ENCODE data around the gene MYBPH. TPM values are rescaled to one million over a fixed set of nuclear protein-coding genes. Genes with fewer than 3 reads are reported as not detected.
A peak's percentile ranks its signal among the peaks of the same experiment; 100 is the strongest.

The MYBPH gene
- total RNA-seq, 1 donor from 2014 or later: not detected

DNA sequence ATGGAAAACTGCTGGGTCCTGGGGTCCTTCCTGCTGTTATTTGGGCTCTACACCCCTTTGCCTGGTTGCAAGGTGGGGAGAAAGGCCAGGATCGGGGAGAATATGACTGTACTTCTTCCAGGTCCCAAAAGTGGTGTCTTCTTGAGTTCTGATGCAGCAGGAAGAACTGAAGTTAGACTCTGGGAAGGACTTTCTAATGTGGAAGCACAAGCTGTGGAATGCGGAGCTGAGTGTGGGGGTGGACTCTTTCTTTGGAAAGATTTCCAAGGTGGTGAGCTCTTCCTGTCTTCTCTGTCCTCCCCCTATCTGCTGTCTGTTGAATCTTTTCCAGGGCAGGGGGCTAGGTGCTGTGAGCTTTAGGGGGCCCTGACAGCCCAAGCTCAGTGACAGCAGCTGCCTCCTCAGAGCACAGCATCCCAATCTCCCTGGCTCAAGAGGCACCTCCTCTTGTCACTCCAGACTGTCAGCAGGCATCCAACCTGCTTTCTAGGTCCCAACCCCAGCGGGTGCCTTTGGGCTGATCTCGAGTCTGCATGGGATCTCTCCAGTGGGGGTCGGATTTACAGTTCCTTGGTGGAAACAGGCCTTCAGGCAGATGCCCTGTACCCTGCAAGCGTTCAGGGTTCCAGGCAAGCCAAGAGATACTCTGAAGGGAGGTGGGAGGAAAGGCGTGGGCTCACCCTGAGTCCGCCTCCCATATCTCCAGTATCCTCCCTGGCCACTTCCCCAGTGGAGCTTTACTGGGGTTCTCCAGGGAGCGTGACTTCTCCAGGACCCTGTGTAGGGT lies 24.9 kb downstream of the MYBPH start:
- DNase-seq (ENCODE audit: low read depth in 2 of 2): no peak

DNA sequence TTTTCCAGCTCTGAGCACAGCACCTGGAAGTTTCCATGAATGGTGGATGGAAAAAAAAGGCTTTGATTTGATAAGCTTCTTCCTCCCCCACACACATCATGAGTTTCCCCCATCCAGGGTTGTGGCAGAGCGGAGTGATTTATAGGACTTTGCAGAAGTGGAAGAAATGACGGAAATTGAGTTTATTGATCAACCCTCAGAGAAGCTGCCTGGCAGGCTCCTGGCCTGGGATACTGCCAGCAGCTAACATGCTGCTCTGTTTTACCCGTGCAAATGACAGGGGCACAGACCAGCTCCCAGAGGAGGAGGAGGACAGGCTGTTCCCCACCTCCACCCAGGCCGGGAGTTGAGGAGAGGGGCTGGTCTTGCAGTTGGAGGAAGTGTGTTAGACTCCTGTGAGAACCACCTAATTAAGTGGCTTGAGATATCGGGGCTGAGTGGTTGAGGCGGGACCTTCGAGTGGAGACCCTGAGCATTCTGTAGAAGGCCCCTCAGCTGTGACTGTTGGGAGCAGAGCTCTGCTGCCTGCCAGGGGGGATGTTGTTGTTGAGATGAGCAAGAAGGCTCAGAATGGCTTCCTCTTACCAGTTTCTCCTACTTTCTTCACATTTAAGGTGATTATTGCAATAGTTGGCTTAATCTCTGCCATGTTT lies 26.3 kb downstream of the MYBPH start:
- peak in 1 of 2 donors; percentile 69 for DNase-seq (ENCODE audit: low read depth in 2 of 2)

DNA sequence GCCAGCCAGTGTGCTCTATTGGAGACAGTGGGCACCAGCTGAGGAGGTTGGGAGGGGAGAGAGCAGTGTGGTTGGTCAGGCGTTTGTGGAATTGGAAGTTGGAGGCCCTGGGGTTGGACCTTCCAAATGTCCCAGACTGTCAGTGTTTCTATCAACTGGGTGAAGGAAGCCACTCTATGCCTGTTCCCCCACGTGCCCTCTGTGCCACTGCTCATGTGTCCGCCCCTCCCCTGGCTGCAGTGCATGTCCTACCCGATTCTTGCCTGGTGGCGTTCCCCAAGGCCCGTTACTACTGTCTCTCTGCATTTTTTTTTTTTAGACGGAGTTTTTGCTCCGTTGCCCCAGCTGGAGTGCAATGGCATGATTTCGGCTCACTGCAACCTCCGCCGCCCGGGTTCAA lies 27.0 kb downstream of the MYBPH start:
- no peak for DNase-seq (ENCODE audit: low read depth in 2 of 2)

DNA sequence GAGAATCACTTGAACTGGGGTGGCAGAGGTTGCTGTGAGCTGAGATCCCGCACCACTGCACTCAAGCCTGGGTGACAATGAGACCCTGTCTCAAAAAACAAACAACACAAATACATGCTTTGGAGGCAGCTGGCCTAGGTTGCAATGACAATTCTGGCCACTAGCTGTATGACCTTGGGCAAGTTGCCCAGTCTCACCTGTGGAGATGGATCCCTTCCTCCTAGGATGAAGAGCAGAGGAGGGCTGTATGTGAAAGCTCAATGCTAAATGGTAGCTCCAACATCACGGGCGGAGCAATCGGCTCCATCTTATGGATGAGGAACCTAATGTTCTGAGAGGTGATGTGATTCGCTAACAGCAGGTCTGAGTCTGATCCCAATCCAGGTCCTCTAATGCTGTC lies 27.5 kb downstream of the MYBPH start:
- no peak for DNase-seq (ENCODE audit: low read depth in 2 of 2)

DNA sequence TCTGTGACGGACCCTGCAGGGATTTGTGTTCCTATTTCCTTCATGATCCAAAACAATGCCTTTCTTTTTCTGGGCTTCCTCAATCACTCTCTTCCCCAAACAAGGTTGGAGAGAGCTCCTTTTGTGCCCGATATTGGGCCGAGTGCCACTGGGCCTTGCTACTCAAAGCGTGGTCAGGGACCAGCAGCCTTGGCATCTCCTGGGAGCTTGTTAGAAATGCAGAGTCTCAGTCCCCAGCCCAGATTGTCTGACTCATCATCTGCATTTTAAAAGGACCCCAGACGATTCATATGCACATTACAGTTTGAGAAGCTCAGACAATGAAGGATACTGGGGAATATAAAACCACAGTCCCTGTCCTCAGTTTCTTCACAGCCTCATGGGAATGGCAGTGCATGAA lies 28.2 kb downstream of the MYBPH start:
- no peak for DNase-seq (ENCODE audit: low read depth in 2 of 2)

DNA sequence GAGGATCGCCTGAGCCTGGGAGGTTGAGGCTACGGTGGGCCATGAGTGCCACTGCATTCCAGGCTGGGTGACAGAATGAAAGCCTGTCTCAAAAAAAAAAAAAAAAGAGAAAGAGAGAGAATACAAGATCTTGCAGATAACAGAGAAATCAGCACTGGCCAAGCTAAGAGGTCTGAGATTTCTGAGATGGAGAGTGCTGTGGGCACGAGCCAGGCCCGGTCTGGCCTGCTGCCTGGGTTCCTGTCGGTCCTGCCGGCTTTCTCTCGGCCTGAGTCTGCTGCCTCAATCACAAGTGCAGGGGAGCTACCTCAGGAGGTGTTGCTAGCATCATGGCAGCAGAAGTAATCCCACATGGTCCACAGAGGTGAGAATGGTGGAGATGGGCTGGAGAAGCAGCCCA lies 29.1 kb downstream of the MYBPH start:
- DNase-seq (ENCODE audit: low read depth in 2 of 2): no peak

DNA sequence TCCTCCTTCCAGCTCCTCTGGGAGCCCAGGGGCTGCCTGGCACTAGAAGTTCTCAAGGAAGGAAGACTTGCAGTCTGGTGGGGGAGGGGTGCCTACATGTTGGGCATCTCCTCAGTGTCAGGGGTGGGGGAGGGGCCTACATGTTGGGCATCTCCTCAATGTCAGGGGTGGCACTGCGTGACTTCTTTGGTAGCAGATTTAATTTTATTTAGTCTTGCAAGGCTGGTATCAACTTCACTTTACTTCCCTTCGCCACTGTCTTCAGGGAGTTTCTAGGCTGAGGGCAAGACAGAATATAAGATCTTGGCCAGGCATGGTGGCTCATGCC lies 29.6 kb downstream of the MYBPH start:
- DNase-seq (ENCODE audit: low read depth in 2 of 2): no peak

DNA sequence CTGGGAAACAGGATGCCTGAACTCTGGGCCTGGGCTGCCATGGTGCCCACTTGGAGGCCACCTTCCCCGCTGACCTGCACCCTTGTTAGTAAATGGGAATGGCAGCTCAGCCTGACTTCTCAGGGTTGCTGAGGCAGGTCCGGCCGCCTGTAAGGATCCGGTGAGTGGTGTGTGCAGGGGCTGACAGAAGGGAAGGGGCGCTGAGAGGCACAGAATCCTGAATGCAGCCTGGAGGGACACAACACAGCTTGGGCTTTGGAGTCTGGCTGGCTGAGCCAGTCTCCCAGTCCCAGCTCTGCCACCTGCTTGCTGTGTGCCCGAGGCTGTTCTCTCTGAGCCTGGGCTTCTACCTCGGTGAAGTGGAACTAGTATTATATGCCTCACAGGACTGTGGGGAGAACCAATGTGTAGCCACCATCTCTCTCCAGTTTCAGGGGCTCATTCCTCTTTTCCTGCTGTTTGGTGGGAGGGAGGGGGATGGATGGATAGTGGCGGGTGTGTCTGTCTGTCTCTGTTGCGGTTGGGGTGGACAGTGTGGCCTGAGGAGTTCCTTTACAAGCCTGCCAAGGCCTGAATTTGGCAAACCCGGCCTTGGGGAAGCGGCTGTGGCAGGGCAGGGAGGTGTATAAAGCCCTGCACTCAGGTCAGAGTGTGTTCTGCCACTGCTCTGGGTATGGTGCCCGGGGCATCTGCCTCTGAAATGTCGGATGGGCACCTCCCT lies 30.1 kb downstream of the MYBPH start:
- DNase-seq (ENCODE audit: low read depth in 2 of 2): no peak

DNA sequence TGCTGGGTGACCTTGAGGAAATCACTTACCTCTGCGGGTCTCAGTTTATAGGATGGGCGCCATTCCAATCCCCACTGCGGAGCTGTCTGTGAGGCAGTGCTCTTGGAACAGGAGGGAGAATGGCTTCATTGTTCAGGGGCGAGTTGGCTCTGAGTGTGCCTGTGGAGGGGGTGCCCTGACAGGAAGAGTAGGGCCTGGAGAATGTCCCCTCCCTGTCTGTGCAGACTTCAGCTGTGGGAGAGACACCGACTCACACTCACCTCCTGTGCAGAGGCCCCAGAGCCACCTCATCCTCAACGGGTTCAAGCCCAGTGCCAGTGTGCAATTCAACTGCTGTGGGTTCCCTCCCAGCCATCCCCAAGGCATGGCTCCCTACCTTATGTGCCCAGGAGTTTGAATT lies 31.0 kb downstream of the MYBPH start:
- no peak for DNase-seq (ENCODE audit: low read depth in 2 of 2)

DNA sequence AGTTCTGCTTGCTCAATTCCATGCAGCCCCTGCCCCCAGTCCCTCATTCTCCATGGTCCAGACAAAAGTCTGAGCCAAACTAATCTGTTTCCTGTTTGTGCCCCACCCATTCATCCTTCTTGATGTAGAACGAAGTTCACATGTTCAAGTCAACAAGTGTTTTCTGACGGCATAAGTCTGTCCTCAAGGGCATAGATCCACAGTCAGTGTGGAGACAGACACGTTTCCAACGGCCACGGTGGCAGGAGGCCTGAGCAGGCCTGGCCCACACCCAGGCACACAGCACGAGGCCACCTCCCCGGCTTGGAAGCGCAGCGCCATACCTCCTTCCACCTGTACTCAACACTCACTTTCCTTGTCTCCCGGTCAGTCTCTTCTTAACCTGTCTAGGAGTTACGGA lies 32.0 kb downstream of the MYBPH start:
- no peak for DNase-seq (ENCODE audit: low read depth in 2 of 2)

DNA sequence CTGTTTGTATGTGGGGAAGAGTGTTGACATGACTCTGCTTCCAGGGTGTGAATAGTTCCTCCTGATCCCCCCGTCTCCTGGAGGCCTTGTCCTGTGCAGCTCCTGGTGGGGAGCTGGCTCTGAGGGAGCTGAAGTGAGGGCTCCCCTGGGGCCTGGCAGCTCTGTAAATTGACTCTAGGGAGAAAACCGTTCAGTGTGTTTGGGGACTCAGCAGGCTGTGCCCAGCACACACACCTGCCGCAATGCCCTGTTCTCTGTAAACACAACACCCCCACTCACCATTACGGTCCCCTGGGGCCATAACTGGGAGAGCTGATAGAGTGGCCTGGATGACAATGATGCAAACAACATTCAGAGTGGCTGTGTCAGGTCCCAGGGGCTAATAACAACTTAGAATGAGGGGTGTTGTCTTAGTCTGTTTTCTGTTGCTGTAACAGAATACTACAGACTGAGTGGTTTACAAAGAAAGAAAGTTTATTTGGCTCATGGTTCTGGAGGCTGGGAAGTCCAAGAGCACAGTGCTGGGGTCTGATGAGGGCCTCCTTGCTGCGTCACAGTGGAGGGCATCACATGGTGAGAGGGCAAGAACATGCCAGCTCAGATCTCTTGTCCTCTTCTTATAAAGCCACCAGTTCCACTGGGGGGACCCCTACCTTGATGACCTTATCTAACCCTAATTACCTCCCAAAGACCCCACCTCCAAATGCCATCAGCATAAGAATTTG lies 32.8 kb downstream of the MYBPH start:
- no peak for DNase-seq (ENCODE audit: low read depth in 2 of 2)

DNA sequence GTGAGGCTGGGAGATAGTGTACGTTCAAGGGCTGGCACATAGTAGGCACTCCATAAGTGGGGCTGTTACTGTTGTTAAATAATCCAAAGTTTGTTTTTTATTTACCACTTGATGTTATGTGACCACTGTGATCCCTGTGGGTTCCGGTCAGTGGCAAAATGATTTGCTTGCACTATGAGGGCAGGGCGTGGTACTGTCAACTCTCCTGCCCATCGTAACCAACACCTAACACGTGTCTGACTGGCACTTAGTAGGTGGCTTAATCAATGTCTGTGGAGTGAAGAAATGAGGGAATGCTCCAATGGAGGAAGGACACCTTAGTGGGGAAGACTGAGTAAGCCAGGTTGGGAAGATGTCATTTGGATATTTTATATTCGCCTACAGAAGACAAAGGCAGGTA lies 33.5 kb downstream of the MYBPH start:
- no peak for DNase-seq (ENCODE audit: low read depth in 2 of 2)

DNA sequence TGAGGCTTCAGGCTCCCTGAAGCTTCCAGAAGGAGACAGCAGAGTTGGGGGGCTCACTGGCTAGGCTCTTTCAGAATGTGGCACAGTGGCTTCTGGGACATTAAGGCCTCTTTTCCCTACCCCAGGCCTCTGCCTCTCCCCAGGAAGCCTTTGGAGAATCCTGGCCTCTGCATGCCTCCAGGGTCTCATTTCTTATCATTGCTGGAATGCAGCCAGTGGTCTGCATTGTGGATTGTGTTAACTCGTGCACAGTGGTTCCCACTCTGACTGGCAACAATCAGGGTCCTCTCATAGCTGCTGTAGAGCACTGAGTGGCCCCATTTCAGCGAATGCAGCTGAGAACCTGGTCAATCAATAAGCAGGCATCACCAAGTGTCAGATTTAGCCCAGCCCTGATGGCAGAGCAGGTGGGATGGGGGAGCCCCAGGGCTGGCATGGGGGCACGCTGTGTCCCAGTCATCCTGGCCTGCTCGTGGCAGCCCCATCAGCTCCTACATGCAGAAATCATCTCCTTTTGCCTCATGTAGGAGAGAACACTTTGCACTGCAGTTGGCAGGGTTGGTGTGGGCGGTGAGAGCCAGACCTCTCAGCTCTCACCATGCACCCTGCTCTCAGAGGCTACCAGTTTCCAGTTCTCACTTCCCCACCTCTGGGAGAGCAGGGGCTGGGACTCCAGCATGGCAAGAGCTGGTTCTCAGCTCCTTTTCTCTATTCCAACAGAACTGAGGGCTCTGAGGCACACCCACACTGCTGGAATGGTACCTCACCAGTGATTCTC lies 34.7 kb downstream of the MYBPH start:
- DNase-seq (ENCODE audit: low read depth in 2 of 2): no peak

DNA sequence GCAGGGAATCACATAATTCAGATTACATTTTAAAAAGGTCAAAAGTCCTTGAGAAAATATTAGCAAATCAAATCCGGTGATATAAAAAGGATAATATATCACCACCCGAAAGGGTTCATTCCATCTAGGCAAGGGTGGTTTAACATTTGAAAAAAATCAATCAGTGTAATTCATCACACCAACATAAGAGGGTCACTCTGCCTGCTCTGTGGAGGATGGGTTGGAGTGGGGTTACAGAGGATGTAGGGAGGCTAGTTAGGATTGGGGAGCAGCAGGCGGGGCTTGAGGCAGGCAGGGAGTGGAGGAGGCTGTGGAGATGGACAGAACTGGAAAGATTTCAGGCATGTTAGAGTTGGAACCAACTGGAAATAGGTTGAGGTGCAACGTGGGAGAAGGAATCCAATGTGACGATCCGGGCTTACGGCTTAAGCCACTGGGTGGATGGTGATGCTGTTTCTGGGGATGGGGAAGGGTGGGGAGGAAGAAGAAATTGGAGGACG lies 35.6 kb downstream of the MYBPH start:
- DNase-seq (ENCODE audit: low read depth in 2 of 2): no peak

DNA sequence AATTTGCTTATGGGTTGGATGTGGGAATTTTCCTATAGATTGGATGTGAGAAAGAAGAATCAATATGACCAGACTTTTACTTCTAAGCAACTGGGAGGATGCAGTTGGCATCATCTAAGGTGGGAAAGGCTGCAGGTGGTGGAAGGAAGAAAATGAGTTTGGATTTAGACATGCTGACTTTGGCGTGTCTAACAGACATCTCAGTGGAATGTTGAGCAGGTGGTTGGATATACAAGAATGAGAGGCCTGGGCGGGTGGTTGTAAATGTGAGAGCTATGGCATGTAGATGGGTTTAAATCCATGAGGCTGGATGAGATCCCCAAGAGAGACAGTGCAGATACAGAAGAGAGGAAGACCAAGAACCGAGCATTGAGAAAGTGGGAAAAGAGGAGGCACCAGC lies 37.6 kb downstream of the MYBPH start:
- no peak for DNase-seq (ENCODE audit: low read depth in 2 of 2)

DNA sequence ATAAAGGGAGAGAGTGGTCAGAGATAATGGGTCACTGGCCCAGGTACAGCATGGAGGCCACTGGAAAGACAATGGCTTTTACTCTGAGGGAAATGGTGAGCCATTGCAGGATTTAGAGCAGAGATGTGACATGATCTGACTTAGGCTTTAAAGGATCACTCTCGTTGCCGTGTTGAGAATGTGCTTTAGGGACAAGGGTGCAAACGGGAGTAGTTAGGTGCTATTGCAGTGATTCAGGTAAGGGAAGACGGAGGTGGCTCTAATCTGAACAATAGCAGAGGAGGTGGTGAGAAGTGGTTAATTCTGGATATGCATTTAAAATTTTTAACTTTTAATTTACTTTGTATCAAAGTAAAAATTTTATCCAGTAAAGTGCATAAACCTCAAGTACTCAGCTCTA lies 38.3 kb downstream of the MYBPH start:
- DNase-seq (ENCODE audit: low read depth in 2 of 2): no peak

DNA sequence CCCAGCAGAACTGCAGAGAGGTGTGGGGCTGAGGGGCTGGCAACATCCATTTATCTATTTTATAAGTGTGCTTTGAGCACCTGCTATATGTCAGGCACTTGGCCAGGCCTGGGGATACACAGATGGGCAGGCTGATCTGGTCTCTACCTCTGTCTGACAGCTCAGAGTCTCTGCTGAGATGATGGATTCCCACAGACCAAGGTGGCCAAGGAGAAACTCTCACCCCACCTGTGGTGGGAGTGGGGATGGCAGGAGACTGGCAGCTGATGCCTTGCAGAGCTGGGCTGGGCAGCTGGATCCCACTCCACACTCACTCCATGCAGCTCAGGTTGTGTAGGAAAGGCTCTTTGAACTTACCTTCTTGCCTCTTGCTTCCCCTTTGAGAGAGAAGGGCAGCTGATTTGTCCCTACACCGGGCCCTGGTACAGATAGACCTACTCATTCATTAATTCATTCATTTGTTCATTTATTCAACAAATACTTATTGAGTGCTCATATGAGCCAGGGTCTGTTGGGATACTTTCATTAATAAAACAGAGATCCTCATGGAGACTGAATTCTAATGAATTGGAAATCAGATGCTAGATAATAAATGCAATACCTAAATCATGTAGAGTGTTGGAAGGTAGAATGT lies 39.1 kb downstream of the MYBPH start:
- DNase-seq (ENCODE audit: low read depth in 2 of 2): no peak

DNA sequence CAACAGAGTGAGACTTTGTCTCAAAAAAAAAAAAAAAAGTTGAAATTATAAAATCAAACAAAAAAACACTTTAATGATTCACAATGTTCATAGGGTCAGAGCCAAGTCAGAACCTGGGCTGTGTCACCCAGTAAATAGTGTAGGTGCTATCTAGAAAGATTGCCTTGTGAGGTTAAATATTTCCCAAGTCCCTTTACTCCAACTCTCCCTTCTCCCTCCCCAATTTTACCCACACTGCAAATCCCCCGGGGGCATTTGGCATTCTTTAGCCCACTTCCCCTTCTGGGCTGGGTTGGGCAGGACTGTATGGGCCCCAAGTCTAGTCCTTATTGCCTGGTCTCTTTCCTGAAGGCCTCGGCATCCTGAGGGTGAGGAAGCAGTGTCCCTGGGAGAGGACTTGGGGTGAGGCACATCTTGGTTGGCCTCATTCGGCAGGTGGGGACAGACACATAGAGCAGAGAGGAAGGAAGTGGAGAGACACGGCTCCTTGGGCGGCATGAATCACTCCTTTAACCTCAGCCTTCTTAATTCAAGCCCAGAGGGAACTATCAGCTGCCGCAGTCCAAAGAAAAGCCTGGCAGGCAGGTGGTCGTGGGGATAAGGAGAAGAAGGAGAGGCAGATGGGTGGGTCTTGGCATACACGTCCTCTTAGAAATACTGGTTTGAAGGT lies 39.9 kb downstream of the MYBPH start:
- DNase-seq (ENCODE audit: low read depth in 2 of 2): no peak

DNA sequence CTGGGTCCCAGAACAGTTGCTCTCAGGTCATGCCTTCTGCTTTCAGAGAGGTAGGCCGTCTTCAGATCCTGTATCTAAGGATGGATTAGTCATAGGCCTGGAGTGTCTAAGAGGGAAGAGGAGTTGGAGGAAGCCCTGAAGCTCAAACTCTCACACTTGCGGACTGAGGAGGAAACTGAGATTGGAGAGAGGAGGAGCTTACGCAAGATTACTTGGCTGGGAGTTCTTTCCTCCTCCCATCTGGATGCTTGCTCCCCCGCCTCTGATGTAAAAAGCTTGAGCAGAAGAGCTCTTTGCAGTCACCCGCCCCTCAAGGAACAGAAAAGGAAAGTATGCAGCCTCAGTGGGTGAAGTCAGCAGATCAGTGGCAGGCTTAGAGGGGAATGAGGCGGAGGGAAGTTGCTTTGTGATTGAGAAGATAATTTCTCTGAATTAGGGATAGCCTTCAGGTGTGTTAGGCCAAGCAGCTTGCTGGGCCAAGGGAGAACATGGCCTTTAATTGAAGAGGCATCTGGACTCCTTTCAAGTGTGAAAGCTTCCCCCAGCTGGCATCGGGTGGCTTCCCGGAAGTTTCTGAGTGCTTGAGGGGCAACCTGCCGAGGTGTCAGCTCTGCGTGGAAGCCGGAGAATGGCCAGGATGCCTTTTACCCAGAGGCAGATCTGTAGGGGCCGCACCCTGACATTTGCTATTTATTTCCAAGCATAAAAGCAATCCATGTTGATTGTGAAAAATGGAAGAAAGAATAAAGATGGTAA lies 41.5 kb downstream of the MYBPH start:
- no peak for DNase-seq (ENCODE audit: low read depth in 2 of 2)
